ENCODE measurements around the gene CLEC19A.

The CLEC19A gene

GRCh38 chr16:19285431-19285830 lies at the start of gene CLEC19A:
Gene CLEC19A, plus strand, starts transcription at chr16:19285731. Its CDS starts 121 bp downstream, at chr16:19285852.
- no peak for DNase-seq (ENCODE audit: low read depth in 2 of 2)

DNA sequence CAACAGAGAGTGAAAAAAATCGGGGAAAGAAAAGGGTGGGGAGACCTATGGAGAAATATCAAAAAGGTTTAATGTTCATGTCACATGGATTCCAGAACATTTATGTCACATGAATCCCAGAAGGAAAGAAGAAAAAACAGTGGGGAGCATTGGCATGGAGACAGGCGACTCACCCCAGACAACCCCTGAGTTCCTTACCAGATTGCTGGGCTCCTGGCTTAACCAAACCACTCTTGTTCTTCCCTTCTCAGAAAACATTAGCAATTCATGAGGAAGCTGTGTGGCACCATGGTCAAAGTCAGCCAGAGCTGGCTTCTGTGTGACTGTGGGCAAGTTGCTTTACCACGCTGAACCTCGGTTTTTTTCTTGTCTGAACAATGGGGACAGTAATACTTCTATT lies 49.6 kb upstream of the CLEC19A start:
- no peak for DNase-seq (ENCODE audit: low read depth in 2 of 2)

GRCh38 chr16:19236561-19237209 lies 48.8 kb upstream of the CLEC19A start:
- no peak for DNase-seq (ENCODE audit: low read depth in 2 of 2)

- DNase-seq (ENCODE audit: low read depth in 2 of 2), result no peak
These were observed 47.1 kb upstream of the CLEC19A start for GRCh38 chr16:19238406-19238805.

DNA sequence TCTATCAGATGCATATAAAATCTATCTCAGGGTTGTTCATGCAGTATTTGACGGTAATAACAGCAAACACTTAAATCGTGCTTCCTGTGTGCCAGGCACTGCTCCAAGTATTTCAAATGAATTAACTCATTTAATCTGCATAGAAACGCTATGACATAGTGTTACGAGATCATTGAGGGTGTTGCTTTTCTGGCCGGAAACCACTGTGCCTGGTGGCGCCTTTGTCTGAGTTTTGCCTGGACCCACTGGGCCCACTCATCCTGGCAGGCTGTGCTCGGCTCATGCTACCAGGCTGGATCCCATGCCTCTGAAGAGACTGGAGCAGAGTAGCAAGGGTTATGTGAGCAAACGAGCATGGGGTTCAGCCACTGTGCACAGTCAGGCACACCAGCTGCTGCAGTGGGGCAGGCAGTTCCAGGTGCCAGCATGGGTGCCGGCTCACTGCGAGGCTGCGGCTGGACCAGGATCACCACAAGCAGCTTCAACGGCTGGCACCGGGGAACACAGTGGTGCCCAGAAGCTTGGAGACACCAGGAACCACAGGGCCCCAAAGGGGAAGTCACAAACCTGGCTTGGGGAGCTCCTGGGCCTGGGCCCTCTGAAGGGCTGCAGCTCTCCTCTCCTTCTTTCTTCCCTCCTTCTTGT lies 45.9 kb upstream of the CLEC19A start:
- no peak for DNase-seq (ENCODE audit: low read depth in 2 of 2)

GRCh38 chr16:19240494-19240893 lies 45.0 kb upstream of the CLEC19A start:
- DNase-seq (ENCODE audit: low read depth in 2 of 2), result no peak

DNA sequence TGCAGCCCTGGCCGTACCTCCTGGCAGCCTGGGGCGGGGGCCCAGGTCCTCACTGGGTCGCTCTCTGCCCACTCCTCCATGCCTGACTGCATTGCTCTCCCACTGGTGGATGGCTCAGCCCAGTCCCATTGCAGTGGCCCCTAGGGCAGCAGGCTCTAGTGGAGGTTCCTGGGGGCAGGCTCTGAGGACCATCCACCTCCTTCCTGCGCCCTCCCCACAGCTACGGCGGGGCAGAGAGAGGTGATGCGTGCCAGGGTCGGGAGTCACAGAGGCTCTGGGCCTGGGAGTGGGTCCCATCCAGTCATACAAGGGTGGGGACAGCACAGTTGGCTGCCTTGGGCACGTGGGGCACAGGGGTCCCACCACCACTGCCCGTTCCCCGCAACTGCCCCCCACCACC lies 44.0 kb upstream of the CLEC19A start:
- DNase-seq (ENCODE audit: low read depth in 2 of 2), result no peak

GRCh38 chr16:19242186-19242585 lies 43.3 kb upstream of the CLEC19A start:
- no peak for DNase-seq (ENCODE audit: low read depth in 2 of 2)

DNA sequence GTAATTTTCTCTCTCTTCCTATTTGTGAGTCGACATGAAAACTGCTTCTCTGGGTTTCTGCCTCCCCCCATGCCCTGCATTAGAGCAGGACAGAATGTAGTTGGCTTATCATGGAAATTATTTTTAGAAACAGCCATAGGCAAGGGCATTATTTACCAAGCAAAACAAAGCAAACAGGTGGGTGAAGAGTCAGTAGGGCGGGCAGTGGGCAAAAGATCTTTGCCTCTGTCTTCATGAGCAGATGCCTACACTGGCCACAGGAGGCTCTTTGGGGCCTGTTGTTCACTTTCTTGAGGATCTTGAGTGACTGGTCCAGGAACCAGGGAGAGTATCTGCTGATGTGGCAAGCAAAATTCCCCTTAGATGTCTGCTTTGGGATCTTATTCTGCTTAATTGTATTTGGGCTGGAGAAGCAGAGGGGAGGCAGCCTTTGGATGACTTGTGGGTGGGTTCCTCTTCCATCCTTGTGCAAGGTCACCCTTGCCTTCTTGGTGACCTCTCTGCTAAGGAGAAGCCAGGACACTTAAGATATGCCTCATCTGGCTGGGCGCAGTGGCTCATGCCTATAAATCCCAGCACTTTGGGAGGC lies 42.5 kb upstream of the CLEC19A start:
- DNase-seq (ENCODE audit: low read depth in 2 of 2), result no peak

DNA sequence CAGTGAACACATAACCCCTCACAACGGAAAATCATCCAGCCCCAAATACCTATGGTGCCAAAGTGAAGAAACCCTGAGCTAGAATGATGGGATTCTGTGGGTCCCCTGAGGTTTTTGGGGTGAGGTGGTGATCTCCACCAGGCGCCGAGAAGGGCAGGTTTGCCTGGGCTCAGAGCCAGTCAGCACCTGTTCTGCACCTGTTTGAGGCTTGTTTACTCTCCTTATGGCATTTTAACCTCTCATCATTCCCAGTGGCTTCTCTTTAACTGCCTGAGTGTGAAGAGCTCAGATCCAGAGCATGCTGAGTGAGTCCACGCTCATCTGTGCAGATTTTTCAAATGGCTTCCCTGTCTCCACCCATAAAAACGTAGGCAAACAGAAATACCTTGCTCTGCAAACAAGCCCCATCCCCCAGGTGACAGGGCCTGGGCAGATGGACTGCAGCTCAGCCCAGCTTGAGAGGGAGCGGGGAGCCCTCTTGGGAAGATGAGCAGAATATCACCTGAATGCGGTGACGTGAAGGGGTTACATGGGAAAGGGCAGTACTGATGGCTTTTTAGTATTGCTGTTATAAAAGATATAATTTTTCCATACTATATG lies 40.1 kb upstream of the CLEC19A start:
- no peak for DNase-seq (ENCODE audit: low read depth in 2 of 2)

DNA sequence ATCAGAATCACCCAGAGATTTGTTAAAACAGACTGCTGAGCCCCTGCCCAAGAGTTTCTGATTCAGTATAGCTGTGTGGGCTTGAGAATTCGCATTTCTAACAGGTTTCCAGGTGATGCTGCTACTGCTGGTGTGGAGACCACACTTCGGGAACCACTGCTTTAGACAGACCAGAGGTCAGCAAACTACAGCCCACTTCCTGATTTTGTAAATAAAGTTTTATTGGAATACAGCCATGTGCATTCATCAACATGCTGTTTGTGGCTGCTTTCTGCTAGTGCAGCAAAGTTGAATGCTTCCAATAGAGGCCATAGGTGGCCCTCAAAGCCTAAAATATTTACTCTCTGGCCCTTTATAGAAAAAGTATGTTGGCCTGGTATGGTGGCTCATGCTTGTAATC lies 32.6 kb upstream of the CLEC19A start:
- DNase-seq (ENCODE audit: low read depth in 2 of 2), result no peak

GRCh38 chr16:19254611-19255010 lies 30.9 kb upstream of the CLEC19A start:
- no peak for DNase-seq (ENCODE audit: low read depth in 2 of 2)

DNA sequence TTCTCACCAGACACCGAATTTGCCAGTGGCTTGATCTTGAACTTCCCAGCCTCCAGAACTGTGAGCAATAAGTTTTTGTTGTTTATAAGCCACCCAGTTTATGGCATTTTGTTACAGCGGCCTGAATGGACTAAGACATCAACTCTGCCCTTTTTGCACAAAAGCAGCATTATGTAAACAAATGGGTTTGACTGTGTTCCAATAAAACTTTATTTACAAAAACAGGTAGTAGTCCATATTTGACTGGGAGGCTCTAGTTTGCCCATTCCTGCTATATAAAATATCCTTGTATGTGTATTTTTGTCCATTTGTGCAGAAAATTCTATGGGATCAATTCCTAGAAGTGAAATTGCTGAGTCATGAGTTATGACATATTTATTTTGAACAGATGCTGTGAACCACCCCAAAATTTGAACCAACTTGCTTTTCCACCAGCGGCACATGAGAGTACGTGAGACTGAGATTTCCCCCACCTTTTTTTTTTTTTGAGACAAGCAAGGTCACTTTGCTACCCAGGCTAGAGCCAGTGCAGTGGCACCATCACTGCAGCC lies 21.3 kb upstream of the CLEC19A start:
- DNase-seq (ENCODE audit: low read depth in 2 of 2), result no peak

GRCh38 chr16:19265380-19265930 lies 20.1 kb upstream of the CLEC19A start:
- DNase-seq (ENCODE audit: low read depth in 2 of 2), result no peak

GRCh38 chr16:19266774-19267173 lies 18.8 kb upstream of the CLEC19A start:
- DNase-seq (ENCODE audit: low read depth in 2 of 2), result no peak

DNA sequence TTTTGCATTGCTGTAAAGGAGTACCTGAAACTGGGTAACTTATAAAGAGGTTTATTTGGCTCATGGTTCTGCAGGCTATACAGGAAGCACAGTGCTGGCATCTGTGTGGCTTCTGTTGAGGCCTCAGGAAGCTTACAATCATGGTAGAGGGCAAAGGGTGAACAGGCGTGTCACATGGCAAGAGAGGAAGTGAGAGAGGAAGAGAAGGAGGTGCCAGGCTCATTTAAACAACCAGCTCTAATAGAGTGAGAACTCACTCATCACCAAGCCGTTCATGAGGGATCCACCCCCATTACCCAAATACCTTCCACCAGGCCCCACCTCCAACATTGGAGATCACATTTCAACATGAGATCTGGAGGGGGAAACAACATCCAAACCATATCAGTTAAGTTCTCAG lies 16.4 kb upstream of the CLEC19A start:
- no peak for DNase-seq (ENCODE audit: low read depth in 2 of 2)

DNA sequence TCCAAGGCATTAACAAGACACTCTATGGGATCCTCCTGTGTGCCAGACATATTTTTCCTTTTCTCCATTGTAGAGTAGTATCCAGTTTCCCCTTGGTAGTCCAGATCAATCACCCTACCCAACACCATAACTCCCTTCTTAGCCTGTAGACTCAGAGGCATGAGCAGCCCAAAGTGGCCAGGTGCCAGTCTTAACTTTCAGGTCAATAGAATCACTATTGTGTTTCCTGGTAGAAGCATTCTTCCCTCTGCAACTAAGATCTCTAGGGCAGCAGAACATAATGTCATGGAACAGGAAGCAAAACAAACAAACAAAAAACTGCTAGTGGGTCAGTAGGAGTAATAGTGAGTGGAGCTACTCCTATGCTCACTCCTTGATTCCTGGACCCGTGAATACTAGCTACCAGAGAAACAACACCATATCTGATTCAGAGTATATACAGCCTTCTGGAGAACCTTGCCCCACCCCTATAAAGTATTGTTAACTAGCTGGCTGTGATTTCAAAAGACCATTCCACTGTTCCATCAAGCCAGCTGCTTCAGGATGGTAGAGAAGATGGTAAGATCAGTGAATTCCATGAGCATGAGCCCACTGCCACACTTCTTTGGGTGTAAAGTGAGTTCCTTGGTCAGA lies 11.2 kb upstream of the CLEC19A start:
- no peak for DNase-seq (ENCODE audit: low read depth in 2 of 2)

DNA sequence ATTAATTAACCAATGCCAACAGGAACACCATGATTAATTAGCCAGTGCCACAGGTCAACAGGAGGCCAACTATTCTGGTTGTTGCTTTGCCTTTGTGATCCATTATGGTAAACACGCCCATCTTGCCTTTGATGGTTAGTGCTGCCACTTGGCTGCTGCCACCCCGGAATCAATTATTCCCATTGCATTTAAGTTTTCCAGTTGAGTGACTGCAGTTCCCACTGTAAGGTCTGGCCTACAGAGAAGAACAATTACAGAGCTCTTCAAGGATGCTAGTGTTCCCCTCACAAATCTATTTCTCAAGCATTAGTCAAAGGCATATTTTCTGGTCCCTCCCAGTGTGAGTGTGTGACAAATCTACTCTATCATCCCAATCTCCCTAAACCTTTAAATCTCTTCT lies 7.1 kb upstream of the CLEC19A start:
- no peak for DNase-seq (ENCODE audit: low read depth in 2 of 2)

- no peak for DNase-seq (ENCODE audit: low read depth in 2 of 2)
These were observed 4.3 kb upstream of the CLEC19A start for GRCh38 chr16:19281246-19281645.

- no peak for DNase-seq (ENCODE audit: low read depth in 2 of 2)
These were observed 3.4 kb upstream of the CLEC19A start for GRCh38 chr16:19282101-19282500.

DNA sequence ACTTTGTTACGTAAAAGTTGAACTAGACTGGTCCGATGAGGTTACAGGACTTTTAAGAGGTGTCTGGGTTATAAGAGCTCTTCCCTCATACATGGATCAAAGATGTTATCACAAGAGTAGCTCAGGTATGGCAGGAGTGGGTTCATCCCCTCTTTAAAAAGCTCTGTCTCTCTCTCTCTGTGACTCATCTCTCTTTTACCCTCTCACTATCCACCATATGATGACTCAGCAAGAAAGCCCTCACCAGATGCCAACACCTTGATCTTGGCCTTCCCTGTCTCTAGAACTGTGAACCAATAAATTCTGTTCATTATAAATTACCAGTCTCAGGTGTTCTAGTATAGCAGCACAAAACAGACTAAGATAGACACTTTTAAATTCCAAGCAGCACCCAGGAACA lies 1.9 kb upstream of the CLEC19A start:
- DNase-seq (ENCODE audit: low read depth in 2 of 2), result no peak

DNA sequence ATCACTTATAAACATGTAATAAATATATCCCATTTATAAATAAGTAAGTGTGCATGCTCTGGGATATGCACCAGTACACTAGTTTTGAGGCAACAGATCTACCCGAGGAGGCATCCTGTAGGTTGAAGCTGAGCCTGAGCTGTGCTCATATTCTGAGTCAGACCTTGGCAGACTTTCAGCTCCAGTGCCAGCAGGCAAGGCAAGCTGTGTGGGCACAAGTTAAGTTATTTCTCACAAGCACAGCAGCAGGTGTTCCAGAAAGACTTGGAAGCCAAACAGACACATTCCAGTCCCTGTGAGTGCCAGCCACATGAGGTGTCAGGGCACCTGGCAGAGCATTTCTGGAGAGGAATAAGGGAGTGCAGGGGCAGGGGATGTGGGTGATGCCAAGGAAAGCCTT lies 1.3 kb upstream of the CLEC19A start:
- DNase-seq (ENCODE audit: low read depth in 2 of 2), result no peak

Data from stimulated activated CD8-positive, alpha-beta memory T cell treated with anti-CD3 and anti-CD28 coated beads, Interleukin-7, amount 100 ng/mL, for 4 hours (primary cell).